Astrocyte of the cerebellum (primary cell): Measurements from ENCODE around the gene RAD51B.

Source experiments
- DNase-seq: peaks from one replicate; pipeline ENCODE4 v3.0.0-alpha.2; 2011; ENCODE audit warnings: low read depth
- H3K4me3 ChIP-seq: 2 replicates; pipeline ENCODE4 v1.5.1; 2011; ENCODE audit warnings: mild to moderate bottlenecking, low read depth, low read length, moderate library complexity
- in situ Hi-C: cut with HindIII; loops from 2 replicates; pipeline ENCODE4 v1.10.0; 2017; ENCODE audit warnings: low sequenced_read_pairs
- TF ChIP-seq, protein P1 (sequence below): IDR thresholded peaks from 2 replicates; pipeline ENCODE4 v1.5.1; 2012; ENCODE audit warnings: low read length, low read depth, moderate library complexity, mild to moderate bottlenecking; ENCODE audit errors: missing control alignments

RAD51B gene

DNA sequence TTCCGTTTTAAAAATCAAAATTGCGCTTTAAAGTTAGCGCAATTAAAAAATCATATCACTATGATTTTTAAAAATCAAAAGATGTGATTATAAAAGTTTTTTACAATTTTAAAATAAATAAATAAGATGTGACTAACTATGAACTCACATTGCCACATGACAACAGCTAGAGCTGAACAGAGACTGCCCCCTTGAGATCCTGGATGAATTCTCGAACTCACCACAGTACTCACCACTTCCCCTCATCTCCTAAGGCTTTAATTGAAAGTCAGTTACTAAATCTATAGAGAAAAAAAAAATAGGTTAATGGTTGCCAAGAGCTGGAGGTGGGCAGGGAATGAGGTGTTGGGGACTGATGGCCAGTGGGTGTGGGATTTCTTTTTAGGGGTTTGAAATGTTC is 589.1 kb downstream of the RAD51B start:
- DNase-seq: no peak
- TF ChIP-seq, protein P1, sequence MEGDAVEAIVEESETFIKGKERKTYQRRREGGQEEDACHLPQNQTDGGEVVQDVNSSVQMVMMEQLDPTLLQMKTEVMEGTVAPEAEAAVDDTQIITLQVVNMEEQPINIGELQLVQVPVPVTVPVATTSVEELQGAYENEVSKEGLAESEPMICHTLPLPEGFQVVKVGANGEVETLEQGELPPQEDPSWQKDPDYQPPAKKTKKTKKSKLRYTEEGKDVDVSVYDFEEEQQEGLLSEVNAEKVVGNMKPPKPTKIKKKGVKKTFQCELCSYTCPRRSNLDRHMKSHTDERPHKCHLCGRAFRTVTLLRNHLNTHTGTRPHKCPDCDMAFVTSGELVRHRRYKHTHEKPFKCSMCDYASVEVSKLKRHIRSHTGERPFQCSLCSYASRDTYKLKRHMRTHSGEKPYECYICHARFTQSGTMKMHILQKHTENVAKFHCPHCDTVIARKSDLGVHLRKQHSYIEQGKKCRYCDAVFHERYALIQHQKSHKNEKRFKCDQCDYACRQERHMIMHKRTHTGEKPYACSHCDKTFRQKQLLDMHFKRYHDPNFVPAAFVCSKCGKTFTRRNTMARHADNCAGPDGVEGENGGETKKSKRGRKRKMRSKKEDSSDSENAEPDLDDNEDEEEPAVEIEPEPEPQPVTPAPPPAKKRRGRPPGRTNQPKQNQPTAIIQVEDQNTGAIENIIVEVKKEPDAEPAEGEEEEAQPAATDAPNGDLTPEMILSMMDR: no peak
- no peak overlapping the region for H3K4me3 ChIP-seq
- in situ Hi-C loops: no loop called here

DNA sequence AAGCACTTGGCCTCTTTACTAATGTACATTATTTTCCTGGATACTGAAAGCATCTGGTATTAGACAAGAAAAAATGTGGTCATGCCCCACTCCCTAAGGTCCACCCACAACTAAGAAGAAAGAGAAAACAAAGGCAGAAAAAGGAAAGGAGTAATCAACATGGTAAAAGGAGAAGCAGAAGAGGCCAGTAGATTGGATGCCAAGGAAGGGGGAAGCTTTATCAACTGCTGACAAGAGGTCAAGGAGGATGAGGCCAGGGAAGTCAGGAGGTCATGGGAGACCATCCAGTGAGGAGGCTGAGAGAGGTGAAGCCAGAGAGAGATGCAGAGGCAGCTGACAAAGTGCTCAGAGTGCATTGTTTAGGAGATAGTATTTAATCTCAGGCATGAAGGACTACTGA is 589.8 kb downstream of the RAD51B start:
- in situ Hi-C loops: no loop called here
- H3K4me3 ChIP-seq: no peak overlapping the region
- no peak for DNase-seq
- TF ChIP-seq, protein P1: no peak

DNA sequence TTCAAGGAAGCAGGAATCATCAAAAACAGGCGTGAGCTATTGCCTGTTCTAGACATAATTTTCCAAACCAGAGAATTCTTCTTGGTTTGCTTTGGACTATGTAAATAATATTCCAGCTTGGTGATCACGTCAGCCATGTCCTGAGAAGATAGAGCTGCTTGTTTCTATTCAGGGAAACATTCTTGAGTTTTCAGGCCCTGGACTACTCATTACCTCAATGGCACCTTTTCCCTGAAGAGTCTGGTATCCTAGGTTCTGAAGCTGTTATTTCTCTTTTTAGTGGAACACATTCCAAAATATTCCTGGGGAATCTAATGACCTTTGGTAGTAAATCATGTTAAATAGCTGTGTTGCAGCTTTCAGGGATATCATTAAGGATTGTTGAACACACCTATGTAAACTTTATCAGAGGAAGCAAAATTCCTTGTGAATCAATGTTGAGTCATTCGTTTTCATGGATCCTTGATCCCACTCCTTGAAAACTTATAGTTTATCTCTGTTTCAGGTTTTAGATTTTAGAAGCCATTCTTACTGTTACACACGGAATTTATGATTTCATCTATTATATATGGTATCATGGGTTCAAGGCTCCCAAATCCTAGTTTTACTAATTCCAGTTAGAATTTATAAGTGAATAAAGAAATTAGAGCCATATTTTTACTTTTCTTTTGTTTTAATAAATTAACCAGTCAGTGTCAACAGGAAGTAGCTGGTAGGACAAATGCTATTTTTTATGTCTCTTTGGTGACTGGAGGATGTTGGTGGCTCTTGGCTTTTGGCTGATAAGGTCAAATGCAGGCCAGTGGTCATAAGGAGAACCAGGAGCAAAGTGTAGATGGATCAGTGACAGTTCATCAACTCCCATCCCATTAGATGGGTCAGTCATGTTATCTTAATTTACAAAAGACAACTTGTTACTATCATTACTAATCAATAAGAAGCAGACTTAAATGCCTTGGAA is 593.2 kb downstream of the RAD51B start:
- in situ Hi-C loops: no loop called here
- TF ChIP-seq, protein P1: no peak
- no peak overlapping the region for H3K4me3 ChIP-seq
- DNase-seq: no peak

DNA sequence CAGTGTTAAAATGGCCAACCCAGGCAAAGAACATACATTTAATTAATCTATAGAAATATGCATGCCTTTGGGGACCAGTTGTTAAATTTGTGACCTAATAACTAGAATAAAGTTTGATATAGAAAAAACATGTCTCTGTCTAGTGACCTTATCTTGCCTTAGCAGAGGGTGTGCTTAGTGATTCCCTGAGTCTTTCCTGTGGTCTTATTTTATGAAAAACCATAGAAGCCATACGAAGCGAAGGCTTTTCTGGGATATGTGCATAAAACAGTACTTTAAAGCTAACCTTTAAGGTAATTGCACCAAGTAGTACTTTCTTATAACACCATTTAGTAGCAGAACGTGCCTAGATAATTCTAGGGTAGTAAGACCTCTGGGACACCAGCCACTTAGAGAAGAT is 593.9 kb downstream of the RAD51B start:
- TF ChIP-seq, protein P1: no peak
- no peak for DNase-seq
- in situ Hi-C loops: no loop called here
- no peak overlapping the region for H3K4me3 ChIP-seq

DNA sequence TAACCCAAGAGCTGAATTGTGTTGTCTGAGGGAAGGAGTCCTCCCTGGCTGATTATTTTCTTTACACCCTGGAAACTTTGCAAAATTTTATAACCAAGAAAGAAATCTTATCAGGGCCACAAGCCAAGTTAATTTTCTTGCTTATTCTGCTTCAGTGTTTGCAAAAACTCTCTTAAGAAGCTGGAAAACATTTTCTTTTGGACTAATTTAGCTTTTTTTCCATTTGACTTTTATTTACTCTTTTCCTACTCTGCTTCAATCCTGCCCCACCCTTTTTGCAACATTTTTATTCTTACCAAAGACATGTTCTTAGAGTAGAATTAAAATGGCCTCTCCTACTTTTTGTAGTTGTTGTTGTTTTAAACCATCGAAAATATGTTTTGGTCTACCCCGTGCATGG is 594.5 kb downstream of the RAD51B start:
- in situ Hi-C loops: no loop called here
- no peak overlapping the region for H3K4me3 ChIP-seq
- TF ChIP-seq, protein P1: no peak
- DNase-seq: no peak

DNA sequence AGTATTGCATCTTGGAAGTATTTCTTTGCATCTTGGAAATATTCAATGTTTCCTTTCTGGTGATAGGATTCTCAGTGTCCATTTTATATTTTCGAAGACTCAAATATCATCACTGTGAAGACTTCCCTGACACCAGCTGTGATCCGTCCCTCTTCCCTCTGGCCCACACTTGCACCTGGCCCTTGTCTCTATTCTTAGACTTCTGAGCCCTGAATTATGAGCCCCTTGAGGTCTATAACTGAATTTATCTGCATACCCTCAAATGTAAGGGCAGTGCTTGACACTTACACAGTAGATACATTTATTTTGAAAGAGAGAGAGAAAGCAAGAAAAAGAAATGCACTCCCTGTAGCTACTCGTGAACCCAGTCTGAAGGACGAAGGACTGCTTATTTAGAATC is 596.6 kb downstream of the RAD51B start:
- TF ChIP-seq, protein P1: no peak
- in situ Hi-C loops: no loop called here
- H3K4me3 ChIP-seq: no peak overlapping the region
- no peak for DNase-seq
